HFFc6 (cell line): ENCODE measurements around the gene CBX8. TPM values are rescaled to one million over a fixed set of nuclear protein-coding genes. Genes with fewer than 3 reads are reported as not detected.

Experiments used
- DNase-seq: peaks from one replicate; pipeline ENCODE4 v3.0.0-alpha.2; 2018
- H3K27ac Mint-ChIP-seq: 2 replicates; pipeline ENCODE4 v1.8.0; 2020; ENCODE audit warnings: mild to moderate bottlenecking, mixed read lengths
- H3K27me3 Mint-ChIP-seq: 2 replicates; pipeline ENCODE4 v1.8.0; 2021; ENCODE audit warnings: mild to moderate bottlenecking, moderate library complexity, mixed read lengths; ENCODE audit not compliant: insufficient read depth
- H3K36me3 Mint-ChIP-seq: 2 replicates; pipeline ENCODE4 v1.8.0; 2021; ENCODE audit warnings: low read depth, mixed read lengths
- H3K4me1 Mint-ChIP-seq: 2 replicates; pipeline ENCODE4 v1.8.0; 2020; ENCODE audit warnings: low read depth, mixed read lengths
- H3K4me3 Mint-ChIP-seq: 2 replicates; pipeline ENCODE4 v1.8.0; 2020; ENCODE audit warnings: mild to moderate bottlenecking, moderate library complexity, mixed read lengths
- H3K9me3 Mint-ChIP-seq: 2 replicates; pipeline ENCODE4 v1.8.0; 2020; ENCODE audit warnings: mild to moderate bottlenecking, mixed read lengths
- CTCF ChIP-seq: fragments of 200-600 bp; sonication (generic); IDR thresholded peaks from 2 replicates; pipeline ENCODE4 v1.5.0; 2021; ENCODE audit warnings: antibody characterized with exemption, mild to moderate bottlenecking
- total RNA-seq, 6 experiments: library from RNA; stranded (reverse); fragmentation: NEBNext Ultra II Directional; extraction: Animal tissue kit (Norgen Biotek cat#: 25700); gene quantifications; 2 replicates in 1 of 6; 3 replicates in 5 of 6; pipeline ENCODE4 v1.2.3, GENCODE V29; 2021

The CBX8 gene
- total RNA-seq, 6 experiments from 2014 or later: 6.0 to 10.6 (median 8.1) TPM

DNA sequence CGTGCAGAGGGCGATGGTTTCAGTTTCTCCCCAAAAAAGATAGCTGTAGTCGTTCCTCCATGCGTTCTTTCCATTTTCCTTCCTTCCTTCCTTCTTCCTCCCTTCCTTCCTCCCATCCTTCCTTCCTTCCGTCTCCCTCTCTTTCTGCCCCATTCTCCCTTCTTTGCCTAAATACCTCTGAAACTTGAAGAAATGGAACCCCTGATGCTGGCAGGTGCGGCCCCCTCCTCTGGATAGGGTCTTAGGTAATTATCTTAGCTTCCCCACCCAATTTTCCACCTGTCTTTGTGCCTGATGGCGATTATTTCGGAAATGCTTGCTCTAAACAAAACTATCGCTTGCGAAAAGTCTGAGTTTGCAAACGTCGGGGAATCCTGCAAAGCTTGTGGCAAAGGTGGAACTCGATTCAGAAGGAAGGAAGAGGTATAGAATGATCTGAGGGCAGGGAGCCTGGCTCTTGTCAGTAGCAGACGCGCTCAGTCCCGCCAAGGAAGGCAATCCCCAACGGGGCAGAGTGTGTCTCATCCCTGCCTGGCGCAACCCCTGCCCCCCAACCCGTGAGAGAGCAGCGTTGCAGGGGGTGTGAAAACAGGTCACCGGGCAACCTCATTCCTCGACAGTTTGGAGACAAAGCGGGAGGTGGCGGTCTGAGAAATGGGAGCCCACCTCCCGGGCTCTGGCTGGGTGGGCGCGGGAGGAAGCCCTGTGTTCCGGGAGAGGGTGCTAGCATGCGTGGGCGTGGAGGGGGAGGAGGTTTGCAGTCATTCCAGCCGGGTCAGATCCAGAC, 2.9 kb upstream of the CBX8 start:
- Mint-ChIP-seq H3K36me3 (peaks cover 4% of the 10 kb centered on the region; the same call in 1 of the 2 replicates), H3K9me3 (no peaks in the 10 kb centered on the region), H3K27me3 (peaks cover 55% of the 10 kb centered on the region), H3K27ac (no peak overlapping the region), H3K4me3 (peak overlapping the region; percentile 6; the same call in 1 of the 2 replicates), H3K4me1 (peaks cover 25% of the 10 kb centered on the region)
- TF ChIP-seq CTCF: no peak
- no peak for DNase-seq

DNA sequence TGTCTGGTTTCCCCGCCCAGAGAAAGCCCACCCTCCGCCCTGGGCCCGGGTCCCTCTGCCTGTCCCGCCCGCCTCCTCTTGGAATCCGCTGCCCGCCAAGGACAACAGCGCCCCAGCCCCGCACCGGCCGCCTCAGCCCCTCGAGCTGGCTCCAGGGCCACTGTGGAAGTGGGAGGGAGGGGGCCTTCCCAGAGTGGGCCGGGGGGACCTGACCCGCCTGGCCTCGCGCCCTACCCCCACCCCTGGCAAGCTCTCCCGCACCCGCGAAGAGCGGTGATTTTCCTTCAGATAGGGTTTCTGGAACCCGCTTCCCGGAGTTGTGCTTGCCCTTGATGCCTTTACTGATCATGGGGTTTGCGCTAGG, 2.3 kb upstream of the CBX8 start:
- Mint-ChIP-seq H3K36me3 (peaks cover 4% of the 10 kb centered on the region; the same call in 1 of the 2 replicates), H3K4me3 (peak overlapping the region; percentile 6; the same call in 1 of the 2 replicates), H3K27me3 (peaks cover 50% of the 10 kb centered on the region), H3K9me3 (no peaks in the 10 kb centered on the region), H3K27ac (no peak overlapping the region), H3K4me1 (peaks cover 25% of the 10 kb centered on the region)
- TF ChIP-seq CTCF: no peak
- no peak for DNase-seq

DNA sequence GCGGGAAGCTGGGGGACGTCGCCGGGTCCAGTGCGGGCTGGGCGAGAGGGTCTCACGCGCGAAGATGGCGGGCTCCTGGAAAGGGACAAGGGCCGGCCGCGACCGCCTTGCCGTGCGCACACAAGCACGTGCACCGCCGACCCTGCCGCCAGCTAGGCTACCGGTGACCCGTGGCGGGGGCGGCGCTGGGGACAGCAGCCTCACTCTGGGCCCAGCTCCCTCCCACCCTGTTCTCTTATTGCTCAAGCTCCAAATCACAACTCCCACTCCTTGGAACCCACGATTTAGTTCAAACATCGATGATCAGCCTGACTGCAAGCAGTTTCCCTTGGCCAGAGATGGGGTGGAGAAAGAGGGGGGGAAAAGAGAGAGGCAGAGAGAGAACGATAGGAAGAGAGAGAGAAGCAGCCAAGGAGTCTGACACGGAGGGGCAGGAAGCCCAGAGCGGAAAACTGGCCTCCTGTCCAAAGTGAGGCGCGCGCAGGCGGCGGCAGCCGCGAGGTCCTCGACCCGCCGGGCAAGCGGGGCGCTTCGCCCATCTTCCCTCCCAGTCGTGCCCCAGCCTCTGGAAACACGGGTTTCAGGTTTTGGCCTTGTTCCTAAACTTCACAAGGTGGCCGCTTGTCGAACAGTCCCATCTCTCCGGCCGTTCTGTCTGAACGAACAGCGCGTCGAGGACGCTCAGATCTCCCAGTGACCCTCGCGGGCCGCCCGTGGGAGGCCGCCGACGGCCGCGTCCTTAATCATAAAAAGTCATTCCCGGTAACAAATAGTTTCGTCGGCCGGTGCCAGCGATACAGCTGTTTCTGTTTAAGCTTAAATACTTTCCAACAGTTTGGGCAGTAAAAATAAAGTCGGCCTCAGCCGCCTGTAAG, 1.7 kb upstream of the CBX8 start:
- no peak overlapping the region; the same call in 1 of the 2 replicates for H3K27ac Mint-ChIP-seq
- H3K36me3 Mint-ChIP-seq: peaks cover 4% of the 10 kb centered on the region; the same call in 1 of the 2 replicates
- H3K4me1 Mint-ChIP-seq: peaks cover 30% of the 10 kb centered on the region
- TF ChIP-seq CTCF: no peak
- H3K9me3 Mint-ChIP-seq: no peaks in the 10 kb centered on the region
- no peak for DNase-seq
- H3K27me3 Mint-ChIP-seq: peaks cover 48% of the 10 kb centered on the region
- H3K4me3 Mint-ChIP-seq: peak overlapping the region; percentile 72

DNA sequence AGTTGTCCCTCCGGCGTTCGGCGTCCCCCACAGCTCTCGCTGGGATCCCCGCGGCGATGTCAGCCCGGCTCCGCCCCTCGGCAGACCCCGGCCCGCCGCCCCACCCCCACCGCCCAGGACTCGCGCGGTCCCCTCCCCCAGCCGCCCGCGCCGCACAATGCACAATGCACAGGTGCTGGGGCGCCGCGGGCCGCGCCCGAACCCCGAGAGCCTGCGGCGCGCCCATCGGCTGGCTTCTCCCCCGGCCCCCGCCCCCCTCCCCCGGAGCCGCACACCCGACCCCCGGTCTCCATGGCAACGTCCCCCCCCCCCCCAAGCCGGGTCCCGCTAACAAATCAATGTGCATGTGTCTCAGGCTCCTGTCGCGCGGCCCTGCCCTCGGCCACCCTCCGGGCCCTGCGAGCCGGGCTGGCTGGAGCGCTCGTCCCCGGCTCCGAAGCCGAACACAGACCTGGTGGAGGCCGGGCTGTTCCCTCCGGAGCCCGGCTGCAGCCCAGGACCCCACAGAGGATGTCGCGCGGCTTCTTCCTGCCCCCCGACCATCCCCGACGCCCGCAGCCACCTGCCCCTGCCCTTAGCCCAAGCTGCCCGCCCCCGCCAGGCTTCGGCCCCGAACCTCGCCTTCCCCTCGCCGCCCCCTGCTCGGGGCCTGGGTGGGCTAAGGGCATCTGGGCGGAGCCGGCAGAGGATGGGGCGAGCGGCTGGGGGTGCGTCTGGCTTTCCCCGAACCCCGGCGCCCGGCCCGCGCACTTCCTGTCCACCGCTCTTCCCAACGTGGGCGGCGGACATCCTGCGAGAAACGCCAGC, 818 bp upstream of the CBX8 start:
- 0 out of 2 replicates have a peak, but pooled peaks have one; percentile 1 for TF ChIP-seq CTCF
- Mint-ChIP-seq H3K4me1 (peaks cover 31% of the 10 kb centered on the region), H3K27me3 (peaks cover 40% of the 10 kb centered on the region), H3K9me3 (no peaks in the 10 kb centered on the region), H3K27ac (no peak overlapping the region), H3K36me3 (peaks cover 4% of the 10 kb centered on the region; the same call in 1 of the 2 replicates), H3K4me3 (peak overlapping the region; percentile 91; the same call in 1 of the 2 replicates)
- DNase-seq: no peak

- TF ChIP-seq CTCF: no peak
- H3K27ac Mint-ChIP-seq: peak overlapping the region; percentile 42
- no peak for DNase-seq
- H3K27me3 Mint-ChIP-seq: peaks cover 38% of the 10 kb centered on the region
- 0 out of 2 replicates have a peak, but pooled peaks cover 4% of the 10 kb centered on the region for H3K36me3 Mint-ChIP-seq
- no peaks in the 10 kb centered on the region for H3K9me3 Mint-ChIP-seq
- H3K4me3 Mint-ChIP-seq: peak overlapping the region; percentile 91
- H3K4me1 Mint-ChIP-seq: peaks cover 38% of the 10 kb centered on the region
Observed at GRCh38 chr17:79796444-79796762, 474 bp downstream of the CBX8 start.
